GM20431 (cell line): Measurements from ENCODE around the gene LAMTOR2.

Experiments used
- in situ Hi-C: fragments of 300-500 bp; cut with MseI, MboI; formaldehyde crosslinking; loops from one replicate; pipeline ENCODE4 v1.15.0; 2020; ENCODE audit warnings: low sequenced_read_pairs; ENCODE audit not compliant: unreplicated experiment

LAMTOR2 gene

GRCh38 chr1:156091610-156092009 lies 37.0 kb downstream of the LAMTOR2 start:
- in situ Hi-C loops = no loop called here

GRCh38 chr1:156095906-156096508 lies 41.4 kb downstream of the LAMTOR2 start:
- in situ Hi-C loops = no loop called here

DNA sequence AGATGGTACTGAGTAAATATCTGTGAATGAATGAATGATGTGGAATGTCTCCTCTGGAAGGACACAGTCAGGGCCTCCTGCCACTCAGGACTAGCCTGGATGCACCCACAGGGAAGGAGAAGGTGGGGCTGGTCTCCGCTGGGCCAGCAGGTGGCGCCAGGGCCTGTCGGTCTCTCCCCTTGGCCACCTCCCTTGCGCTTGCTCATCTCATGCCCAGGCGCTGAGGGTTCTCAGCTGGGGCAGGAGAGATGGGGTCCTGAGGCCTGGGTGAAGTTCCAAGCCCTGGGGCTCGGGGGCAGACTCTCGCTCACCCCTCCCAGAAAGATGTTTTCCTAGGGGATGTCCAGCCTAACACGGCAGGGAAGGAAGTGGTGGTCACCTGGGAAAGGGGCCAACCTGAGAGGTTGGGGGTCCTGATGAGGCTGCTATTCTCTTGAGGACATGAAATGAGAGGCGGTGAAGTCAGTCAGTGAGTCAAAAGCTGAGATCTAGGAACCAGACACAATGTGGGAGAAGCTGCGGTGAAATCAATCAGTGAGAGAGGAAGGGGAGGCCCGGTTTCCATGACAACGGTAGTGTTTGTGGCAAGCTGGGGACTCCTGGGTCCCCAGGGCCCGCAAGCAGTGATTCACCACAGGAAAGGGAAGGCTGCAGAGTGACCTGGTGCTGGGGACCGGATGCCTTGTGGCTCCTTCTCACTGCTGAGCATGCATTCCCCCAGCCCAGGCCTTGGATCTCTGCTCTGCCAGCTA lies 42.2 kb downstream of the LAMTOR2 start:
- in situ Hi-C loops = no loop called here

- in situ Hi-C loops = no loop called here
Measured at GRCh38 chr1:156097499-156098178, 43.1 kb downstream of the LAMTOR2 start.

GRCh38 chr1:156098784-156099183 lies 44.2 kb downstream of the LAMTOR2 start:
- in situ Hi-C loops = no loop called here

- in situ Hi-C loops = no loop called here
Measured at GRCh38 chr1:156099282-156099681, 44.7 kb downstream of the LAMTOR2 start.

- in situ Hi-C loops = no loop called here
Measured at GRCh38 chr1:156100205-156100995, 45.8 kb downstream of the LAMTOR2 start.

GRCh38 chr1:156101880-156102279 lies 47.3 kb downstream of the LAMTOR2 start:
- in situ Hi-C loops = no loop called here

DNA sequence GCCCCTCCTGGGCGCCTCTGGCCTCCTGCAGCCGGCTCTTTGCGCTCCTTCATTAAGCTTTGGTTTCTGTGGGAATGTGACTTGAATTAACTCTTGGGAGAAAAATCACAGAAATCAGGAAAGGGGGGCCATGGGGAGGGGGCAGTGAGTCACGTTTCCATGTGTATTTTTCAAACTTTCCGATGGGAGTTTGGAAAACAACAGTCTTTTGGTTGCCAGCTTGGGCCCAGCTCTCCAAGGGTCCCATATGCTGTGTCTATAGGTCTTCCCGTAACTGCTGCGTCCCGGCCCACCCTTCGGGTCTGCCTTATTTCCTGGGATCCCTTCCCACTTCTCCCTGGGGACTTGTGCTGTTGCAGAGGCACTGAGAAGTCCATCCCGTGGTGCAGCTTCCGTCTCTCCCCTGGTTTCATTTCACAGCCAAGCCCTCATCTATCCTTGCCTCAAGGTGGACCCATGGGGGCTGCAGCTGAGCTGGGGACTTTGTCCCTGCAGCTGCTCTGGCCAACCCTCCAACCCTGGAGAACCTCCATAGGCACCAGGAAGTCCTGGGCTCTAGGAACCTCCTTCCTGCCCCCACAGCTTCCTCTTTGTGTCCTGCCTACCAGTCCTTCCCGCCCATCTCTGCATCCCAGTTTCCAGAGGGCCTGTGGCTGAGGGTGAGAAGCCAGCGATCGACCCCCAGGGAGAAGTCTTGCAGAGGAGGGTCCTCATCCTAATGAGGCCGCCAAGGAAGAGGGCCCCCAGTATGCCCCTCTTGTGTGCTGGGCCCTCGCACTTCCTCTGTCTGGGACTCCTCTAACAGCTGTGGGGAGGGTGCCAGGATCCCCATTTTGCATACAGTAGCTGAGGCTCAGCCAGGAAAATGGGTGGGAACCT lies 48.3 kb downstream of the LAMTOR2 start:
- in situ Hi-C loops = no loop called here

GRCh38 chr1:156103521-156103947 lies 49.0 kb downstream of the LAMTOR2 start:
- in situ Hi-C loops = no loop called here

- in situ Hi-C loops = no loop called here
Measured at GRCh38 chr1:156104065-156104810, 49.7 kb downstream of the LAMTOR2 start.

GRCh38 chr1:156104861-156105832 lies 50.6 kb downstream of the LAMTOR2 start:
- in situ Hi-C loops = no loop called here

- in situ Hi-C loops = no loop called here
Measured at GRCh38 chr1:156106624-156107488, 52.3 kb downstream of the LAMTOR2 start.

GRCh38 chr1:156108057-156108456 lies 53.5 kb downstream of the LAMTOR2 start:
- in situ Hi-C loops = no loop called here
